Mucosa of gallbladder (tissue), 1 donor: Measurements from ENCODE around the gene POLR2J3. TPM values are rescaled to one million over a fixed set of nuclear protein-coding genes. Genes with fewer than 3 reads are reported as not detected.
"Not testable (repeated sequence)": the region's sequence is repeated elsewhere in the genome, so short reads cannot be mapped to it uniquely, and the experiment has no call there.

ENCODE experiments used
- DNase-seq: peaks from one replicate; pipeline ENCODE4 v3.0.0-alpha.2; 2020; ENCODE audit warnings: low spot score
- total RNA-seq: library from RNA; stranded (reverse); gene quantifications from one replicate; pipeline ENCODE4 v1.2.1, GENCODE V29; 2021
- donor health status: DM: no; HTN: no; CAD: no.

Gene POLR2J3
- total RNA-seq = 28.1 TPM

DNA sequence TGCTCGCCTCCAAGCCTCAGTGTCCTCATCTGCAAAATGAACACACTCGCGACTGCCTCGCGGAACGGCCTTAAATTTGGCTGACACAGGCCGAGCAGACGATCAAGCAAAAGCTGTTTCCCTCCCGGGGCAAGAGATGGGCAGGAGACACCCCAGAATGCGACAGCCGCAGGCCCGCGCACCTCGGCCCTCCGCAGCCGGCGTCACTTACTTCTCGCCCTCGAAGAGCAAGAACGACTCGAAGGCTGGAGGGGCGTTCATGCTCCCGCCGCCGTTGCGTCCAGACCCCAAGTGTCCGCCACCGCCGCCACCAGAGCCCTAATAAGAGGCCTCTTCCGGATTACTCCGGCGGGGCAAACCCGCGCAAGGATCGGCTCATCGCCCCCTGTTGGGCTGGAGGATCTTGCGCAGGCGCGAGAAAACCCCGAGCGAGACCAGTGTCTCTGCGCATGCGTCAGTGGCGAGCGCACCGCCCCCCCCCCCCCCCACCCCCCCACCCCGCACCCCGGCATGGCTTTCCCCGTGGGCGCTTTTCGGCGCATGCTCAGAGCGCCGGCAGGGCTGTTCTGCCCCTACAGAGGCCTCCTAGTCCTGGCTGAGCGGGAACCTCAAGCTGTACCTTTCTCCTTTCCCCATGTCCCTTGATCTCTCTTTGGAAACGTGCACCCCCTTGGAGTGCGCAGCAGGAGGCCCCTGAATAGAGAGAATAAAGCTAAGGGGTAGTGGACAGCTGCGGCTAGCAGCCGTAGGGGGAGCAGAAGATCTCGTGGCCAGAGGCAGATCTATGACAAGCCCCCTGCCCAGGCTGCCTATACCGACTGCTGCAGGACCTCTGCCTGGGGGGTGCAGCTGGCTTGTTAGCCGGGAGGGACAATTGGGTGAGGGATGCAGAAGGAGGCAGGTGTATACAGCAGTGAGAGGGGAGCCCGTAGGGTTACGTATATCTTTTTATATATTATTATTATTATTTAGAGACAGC, at the start of gene POLR2J3:
POLR2J3 (minus strand) TSS at position 323 of the 979 bp plus-strand sequence; CDS start at position 261, 62 bp downstream.
- DNase-seq = peak; percentile 98

DNA sequence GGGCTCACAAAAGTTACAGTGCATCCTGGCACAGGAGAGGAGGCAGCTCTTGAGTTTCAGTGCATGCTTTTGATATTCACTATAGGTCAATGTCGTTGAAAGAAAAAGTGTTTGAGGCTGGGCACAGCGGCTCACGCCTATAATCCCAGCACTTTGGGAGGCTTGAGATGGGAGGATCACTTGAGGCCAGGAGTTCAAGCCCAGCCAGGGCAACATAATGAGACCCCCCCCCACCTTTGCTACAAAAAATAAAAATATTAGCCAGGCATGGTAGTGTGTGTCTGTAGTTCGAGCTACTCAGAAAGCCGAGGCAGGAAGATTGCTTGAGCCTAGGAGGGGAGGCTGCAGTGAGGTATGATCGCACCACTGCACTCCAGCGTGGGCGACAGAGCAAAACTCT, 45.7 kb upstream of the POLR2J3 start:
- DNase-seq = not testable (repeated sequence)

- DNase-seq = peak; percentile 42
Measured at GRCh38 chr7:102616507-102617125, 44.2 kb upstream of the POLR2J3 start, which contains the start of gene RASA4. Gene RASA4 (minus strand): TSS chr7:102616756. CDS start chr7:102616689, 67 bp downstream.

- DNase-seq = not testable (repeated sequence)
Measured at GRCh38 chr7:102615930-102616329, 43.5 kb upstream of the POLR2J3 start.

GRCh38 chr7:102614873-102615272, 42.5 kb upstream of the POLR2J3 start:
- not testable (repeated sequence) for DNase-seq

DNA sequence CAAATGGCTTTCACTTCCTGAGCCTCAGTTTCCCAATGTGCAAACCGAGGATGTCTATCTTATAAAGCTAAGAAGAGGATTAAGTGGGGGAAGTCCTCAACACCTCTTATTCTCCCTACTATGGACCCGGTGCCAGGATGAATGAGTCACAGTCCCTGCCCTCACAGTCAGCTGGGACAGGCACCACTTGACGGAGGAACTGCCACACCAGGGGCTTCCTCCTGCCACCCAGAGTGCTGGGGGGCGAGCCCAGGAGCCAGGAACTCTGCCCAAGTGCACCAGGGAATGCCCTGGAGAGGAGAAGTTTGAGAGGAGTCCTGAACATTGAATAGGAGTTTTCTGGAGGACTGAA, 41.9 kb upstream of the POLR2J3 start:
- DNase-seq = not testable (repeated sequence)

DNA sequence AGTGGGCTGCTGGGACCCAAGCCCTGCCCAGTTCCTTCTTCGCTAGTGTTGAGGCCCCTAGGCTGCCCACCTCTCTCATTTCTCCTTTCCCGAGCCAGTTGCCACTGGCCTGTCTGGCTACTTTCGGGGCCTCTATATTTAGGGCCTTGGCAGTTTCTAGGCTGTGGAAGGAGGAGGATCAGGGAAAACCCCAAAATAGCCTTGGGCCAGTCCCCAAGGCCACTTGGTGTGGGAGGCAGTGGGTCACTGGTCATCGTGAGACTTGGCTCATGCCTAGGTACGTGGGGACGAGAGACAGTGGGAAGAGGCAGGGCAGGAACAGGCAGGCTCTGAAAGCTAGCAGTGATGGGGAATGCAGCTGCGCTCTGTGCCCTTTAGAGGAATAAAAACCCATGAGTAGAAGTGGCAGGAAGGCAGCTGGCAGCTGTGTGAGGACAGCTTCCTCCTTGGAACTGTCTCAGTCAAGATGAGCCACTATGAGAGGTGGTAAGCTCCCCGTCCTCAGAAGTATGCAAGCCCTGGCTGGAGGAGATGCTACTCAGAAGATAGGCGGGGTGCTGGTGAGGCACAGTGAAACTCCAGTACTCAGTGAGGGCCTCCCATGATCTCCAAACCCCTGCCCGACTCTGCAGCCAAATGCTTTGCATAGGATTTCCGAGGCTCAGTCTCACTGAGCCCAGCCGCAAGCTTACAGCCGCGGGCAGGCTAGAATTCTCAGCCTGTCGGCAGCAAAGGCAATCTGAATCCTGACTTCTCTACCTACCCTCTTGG, 41.4 kb upstream of the POLR2J3 start:
- peak; percentile 27 for DNase-seq

DNA sequence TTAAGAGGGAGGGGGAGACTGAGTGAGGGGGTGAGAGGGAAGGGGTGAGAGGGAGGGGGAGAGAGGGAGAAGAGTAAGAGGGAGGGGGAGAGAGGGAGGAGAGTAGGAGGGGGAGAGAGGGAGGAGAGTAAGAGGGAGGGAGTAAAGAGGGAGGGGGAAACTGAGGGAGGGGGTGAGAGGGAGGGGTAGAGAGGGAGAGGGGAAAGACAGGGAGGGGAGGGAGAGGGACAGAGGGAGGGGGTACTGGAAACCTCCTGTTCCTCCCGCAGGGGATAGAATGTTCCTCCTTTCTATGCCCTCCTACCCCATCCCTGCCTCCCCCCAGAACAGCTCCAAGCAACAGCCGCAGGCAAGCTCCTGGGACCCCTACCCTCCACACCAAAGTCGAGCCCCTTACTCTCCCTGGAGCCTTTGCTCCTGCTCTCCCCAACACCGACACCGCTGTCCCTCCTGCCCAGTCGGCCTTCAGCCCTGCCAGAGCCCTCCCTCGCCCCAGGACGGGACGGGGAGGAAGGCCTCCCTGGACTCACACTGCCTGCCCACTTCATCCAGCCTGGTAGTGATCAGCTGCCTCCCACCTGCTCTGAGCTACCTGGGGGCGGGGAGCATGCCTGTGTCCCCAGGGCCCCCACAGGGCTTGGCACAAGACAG, 39.4 kb upstream of the POLR2J3 start:
- DNase-seq = peak; percentile 12

- not testable (repeated sequence) for DNase-seq
Measured at GRCh38 chr7:102611013-102611674, 38.8 kb upstream of the POLR2J3 start.

- DNase-seq = not testable (repeated sequence)
Measured at GRCh38 chr7:102610441-102610840, 38.1 kb upstream of the POLR2J3 start.

DNA sequence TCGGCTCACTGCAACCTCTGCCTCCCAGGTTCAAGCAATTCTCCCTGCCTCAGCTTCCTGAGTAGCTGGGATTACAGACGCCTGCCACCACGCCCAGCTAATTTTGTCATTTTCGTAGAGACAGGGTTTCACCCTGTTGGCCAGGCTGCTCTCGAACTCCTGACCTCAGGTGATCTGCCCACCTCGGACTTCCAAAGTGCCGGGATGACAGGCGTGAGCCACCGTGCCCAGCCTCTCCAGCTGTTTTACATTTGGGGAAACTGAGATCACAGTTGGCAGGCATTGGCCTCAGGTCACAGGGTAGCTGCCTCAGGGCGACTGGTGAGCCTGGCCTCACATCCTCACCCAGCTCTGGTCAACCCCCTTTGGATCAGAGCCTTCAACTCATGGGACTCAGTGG, 37.4 kb upstream of the POLR2J3 start:
- not testable (repeated sequence) for DNase-seq

DNA sequence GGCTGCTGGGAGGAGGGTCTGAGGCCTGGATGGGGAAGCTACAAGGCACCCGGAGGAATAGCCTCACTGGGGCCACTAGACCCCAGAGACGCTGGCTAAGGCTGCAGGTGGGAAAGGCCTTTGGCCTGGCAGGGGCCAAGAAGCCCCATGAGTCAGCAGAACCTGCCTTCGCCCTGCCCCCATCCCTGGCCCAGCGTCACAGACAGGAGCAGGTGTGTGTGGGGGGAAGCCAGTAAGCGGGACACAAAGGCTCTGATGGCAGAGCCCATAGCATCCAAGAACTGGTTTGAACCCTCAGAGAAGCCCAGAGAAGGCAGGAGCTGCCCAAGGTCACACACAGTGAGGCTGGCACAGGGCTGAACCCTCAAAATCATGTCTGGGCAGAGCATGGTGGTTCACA, 34.5 kb upstream of the POLR2J3 start:
- not testable (repeated sequence) for DNase-seq

DNA sequence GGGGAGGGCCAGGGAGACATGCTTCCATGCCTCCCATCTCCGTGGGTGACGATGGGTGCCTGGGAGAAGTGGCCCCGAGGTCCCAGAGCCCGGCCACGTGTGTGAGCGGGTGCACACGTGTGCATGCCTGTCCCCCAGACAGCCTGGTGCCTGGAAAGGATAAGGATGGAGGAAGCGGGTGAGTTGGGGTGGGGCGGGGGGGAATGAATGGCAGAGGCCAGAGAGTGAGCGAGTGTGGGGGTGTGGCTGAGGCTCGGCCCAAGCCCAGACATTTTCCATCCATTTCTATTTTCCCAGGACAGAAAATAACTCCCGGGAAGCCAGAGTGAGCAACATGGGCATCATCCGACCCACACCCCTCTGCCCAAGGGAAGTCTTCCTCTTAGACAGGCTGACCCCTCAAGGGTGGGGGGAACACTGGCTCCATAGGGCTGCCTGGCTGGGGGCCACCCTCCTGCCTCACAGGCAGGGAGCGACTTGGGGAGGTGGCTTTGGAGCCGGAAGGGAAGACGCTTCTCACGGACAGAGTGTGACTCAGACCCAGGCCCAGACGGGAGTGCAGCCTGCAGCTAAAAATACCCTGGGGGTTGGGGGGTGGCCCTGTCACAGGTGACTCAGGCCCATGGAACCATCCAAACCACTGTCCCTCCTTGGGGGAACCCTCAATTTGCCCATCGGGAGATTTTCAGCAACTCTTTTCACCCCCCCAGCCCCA, 32.2 kb upstream of the POLR2J3 start:
- DNase-seq = not testable (repeated sequence)

GRCh38 chr7:102602317-102602716, 29.9 kb upstream of the POLR2J3 start:
- not testable (repeated sequence) for DNase-seq

DNA sequence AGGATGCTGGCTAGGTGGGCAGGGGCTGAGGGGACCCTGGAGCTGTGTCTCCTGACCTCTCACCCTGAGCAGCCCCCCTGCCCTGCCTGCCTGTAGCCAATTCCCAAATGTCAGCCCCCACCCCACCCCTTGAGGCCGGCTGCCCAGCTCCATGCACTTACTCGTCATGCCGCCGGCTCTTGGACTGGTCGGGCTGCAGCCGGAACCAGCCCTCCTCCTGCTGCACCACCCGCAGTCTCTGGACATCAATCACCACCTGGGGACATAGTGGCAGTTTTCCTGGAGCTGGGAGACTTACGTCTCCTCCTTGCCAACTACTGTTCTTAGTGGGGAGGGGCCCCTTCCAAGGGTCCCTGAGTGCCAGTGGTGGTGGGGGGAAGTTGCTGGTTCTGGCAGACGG, 27.3 kb upstream of the POLR2J3 start:
- not testable (repeated sequence) for DNase-seq

GRCh38 chr7:102596036-102596435, 23.7 kb upstream of the POLR2J3 start:
- DNase-seq = not testable (repeated sequence)

DNA sequence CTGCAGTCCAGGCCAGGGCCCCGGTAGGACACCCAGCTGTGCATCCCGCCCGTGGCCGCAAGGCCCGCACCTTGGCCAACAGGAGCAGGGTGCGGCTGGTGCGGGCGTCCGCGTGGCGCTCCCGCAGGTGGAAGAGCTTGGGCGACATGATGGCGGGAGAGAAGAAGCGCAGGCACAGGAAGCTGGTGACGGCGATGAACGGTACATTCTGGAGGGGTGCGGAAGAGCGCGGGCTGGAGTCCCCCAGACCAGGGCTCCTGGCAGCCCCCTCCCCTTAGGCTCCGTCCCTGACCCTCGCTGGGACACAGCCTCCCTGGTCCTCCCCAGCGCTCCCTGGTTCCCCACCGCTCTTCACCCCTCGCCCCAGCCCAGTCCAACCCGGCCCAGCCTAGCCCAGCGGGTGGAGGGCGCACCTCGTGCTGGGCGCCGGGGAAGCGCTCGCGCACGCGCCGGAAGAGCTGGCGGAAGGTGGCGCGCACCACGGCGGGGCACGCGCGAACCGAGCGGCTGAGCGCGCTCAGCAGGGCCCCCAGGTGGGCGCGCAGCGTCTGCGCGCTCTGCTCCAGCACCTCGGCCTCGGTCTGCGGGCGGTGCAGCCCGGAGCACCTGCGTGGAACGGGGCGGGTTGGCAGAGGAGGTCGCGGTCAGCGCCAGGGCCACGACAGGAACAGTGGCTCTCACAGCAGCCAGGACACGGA, 21.4 kb upstream of the POLR2J3 start:
- DNase-seq = not testable (repeated sequence)

- DNase-seq = peak; percentile 68
Measured at GRCh38 chr7:102592477-102593019, 20.2 kb upstream of the POLR2J3 start.

- DNase-seq = not testable (repeated sequence)
Measured at GRCh38 chr7:102589857-102590256, 17.5 kb upstream of the POLR2J3 start.
